LNCaP clone FGC (cell line): ENCODE results near the gene GNAS-AS1.

Source experiments
- DNase-seq: peaks from one replicate; pipeline ENCODE4 v3.0.0-alpha.2; 2011; ENCODE audit warnings: low read depth
- H3K4me3 ChIP-seq: 2 replicates; pipeline ENCODE4 v1.5.1; 2011; ENCODE audit warnings: mild to moderate bottlenecking, low read depth, low read length, control low read depth
- TF ChIP-seq, protein P1 (sequence below): IDR thresholded peaks from 2 replicates; pipeline ENCODE4 v1.5.1; 2012; ENCODE audit warnings: mild to moderate bottlenecking; ENCODE audit not compliant: control insufficient read depth, insufficient read depth; ENCODE audit errors: extremely low read depth

The GNAS-AS1 gene

DNA sequence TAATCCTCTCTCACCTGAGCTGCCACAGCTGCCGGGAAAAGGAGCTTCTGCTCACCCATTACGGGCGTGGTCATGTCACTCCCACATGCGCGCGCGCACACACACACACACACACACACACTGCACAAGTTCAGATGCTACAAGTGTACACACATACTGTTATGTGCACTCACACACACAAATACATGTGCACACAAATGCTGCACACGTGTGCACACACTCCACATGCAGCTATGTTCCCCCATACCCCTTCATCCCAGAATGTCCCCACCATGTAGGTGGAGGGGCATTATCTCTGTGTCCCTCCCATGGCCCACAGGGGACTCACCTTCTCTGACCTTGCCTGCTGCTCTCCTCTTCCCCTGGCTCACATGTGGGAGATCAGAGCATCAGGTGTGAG is 37.3 kb downstream of the GNAS-AS1 start:
- DNase-seq: no peak
- no peak overlapping the region for H3K4me3 ChIP-seq
- TF ChIP-seq, protein P1, sequence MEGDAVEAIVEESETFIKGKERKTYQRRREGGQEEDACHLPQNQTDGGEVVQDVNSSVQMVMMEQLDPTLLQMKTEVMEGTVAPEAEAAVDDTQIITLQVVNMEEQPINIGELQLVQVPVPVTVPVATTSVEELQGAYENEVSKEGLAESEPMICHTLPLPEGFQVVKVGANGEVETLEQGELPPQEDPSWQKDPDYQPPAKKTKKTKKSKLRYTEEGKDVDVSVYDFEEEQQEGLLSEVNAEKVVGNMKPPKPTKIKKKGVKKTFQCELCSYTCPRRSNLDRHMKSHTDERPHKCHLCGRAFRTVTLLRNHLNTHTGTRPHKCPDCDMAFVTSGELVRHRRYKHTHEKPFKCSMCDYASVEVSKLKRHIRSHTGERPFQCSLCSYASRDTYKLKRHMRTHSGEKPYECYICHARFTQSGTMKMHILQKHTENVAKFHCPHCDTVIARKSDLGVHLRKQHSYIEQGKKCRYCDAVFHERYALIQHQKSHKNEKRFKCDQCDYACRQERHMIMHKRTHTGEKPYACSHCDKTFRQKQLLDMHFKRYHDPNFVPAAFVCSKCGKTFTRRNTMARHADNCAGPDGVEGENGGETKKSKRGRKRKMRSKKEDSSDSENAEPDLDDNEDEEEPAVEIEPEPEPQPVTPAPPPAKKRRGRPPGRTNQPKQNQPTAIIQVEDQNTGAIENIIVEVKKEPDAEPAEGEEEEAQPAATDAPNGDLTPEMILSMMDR: no peak

DNA sequence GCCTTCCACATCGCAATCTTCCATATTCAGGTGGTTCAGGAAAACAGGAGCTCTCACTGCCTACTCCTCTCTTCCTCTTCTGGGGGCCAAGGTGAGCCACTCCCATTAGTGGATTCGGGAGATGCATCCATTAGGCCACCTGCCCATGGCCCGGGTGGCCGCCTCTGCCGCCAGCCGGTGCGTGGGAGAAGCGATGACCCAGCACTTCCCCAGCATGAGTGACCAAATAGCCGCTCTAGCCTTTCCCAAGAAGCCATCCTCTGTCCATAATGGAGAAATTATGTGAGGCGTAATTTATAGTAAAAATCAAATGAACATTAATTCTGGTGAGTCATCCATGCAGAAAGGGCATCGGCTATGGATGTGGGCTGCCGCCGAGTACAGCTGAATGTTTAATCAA is 39.4 kb downstream of the GNAS-AS1 start:
- TF ChIP-seq, protein P1: no peak
- DNase-seq: no peak
- no peak overlapping the region for H3K4me3 ChIP-seq

DNA sequence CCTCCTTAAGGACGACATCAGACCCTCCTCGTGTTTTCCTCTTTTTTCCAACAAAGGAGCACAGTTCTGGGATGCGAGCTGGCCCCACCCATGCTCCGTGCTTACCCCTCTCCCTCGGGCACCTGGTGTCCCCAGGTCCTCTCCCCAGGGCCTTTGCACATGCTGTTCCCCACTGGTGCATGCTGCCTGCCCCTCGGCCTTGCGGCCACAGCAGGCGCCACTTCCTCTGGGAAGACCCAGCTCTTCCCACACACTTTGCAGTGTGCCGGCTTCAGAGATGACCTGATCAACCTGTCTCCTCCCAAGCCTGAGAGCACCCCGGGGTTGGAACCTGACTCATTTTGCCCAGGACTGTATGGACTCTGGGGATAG is 39.8 kb downstream of the GNAS-AS1 start:
- no peak for DNase-seq

DNA sequence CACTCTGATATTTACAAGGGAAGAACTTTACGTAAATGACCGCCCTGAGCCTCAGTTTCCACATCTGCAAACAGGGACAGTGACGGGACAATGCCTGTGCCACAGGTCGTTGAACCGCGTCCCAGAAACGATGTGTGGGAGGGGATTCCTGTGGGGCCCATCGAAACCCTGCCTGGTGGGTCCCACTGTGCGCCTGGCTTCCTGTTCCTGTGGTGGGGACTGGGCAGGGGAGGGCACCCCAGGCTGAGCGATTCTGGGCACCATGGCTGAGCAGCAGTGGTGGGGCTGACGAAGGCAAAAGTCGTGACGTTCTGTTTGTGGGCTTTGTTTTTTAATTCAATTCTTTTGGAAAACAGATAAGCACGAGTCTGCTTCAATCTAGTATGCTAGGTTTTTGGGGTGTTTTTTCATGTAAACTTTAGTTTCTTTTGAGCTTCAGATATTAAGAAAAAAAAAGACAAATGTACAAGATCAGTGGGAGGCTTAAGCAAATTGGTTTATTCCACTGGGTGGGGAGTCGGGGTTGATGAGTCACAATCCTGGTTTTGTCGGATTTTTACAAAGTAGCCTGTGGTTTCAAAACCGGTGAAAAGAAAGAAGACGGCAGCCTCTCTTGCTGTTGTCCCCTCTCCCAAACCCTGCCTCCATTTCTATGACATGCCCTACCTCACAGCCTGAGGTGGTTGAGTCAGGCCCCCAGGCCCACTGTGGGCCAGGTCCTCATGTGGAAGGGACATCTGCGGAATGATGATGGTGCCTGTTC is 40.4 kb downstream of the GNAS-AS1 start:
- no peak for DNase-seq
- TF ChIP-seq, protein P1: no peak
- H3K4me3 ChIP-seq: no peak overlapping the region

More for the DNA sequence above, 39.8 kb downstream of the GNAS-AS1 start:
- no peak overlapping the region for H3K4me3 ChIP-seq
- TF ChIP-seq, protein P1: no peak

DNA sequence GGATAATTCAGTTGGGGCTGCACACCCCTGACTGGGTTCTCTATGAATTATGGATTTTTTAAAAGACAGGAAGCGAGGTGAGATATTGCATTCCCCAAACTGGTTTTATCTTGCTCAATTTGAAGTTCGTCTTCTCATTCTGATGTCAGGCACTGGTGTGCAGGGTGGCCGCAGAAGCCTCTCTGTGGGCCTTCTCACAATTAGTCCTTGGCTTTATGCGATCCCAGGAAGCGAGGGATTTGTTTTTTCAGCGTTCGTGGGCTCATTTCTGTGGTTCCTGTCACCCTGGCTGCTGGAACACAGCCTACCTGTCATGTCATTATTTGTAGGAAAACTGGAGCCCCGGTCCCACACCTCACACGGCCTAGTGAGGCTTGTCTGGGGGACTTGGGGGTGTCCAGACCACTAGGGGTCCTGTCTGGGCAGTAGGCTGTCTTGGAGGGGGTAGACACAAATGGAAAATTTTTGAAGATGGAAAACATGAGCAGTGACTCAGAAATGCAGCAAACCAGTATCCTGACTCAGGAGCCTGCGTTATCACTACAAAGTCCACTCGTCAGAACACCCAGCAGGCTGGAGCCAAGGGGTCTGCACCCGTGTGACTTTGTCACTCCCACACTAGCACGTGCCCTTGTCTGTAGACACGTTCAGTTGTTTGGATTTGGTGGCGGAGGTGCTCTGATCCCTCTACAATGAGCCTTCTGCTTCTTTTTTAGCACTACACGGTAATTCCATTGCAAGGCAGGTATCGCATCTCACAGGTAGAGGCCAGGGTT is 42.2 kb downstream of the GNAS-AS1 start:
- DNase-seq: no peak
- TF ChIP-seq, protein P1: no peak
- H3K4me3 ChIP-seq: no peak overlapping the region

DNA sequence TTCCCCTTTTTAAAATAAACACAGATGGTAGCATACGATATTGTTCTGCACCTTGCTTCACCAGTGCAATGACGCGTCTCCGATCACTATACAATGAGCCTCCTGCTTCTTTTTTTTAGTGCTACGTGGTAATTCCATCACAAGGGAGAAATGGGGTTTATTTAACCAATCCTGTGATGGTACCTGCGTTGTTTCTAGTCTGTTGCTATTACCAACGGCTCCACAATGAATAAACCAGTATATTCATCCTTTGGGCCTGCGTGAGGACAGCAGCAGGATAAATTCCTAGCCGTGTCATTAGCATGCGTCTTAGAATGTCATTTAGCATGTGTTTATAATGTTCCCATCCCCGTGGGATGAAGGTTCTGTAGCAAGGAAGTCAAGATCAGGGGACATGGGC is 42.9 kb downstream of the GNAS-AS1 start:
- no peak overlapping the region for H3K4me3 ChIP-seq
- no peak for DNase-seq
- TF ChIP-seq, protein P1: no peak
